IMR-90 (cell line): ENCODE results near the gene CSF1.

Experiments used
- CTCF ChIP-seq: conservative IDR thresholded peaks from 2 replicates; pipeline ENCODE4 v1.5.1; 2012; ENCODE audit warnings: mild to moderate bottlenecking, low read depth, low read length, improper control_type of control experiment
- FOS ChIP-seq: fragments of 150-350 bp; IDR thresholded peaks from 2 replicates; pipeline ENCODE4 v1.6.1; 2016; ENCODE audit warnings: low read depth, low read length
- MXI1 ChIP-seq: IDR thresholded peaks from 2 replicates; pipeline ENCODE4 v1.6.1; 2012; ENCODE audit warnings: low read depth, mild to moderate bottlenecking, low read length, moderate library complexity, borderline replicate concordance
- POLR2A ChIP-seq: IDR thresholded peaks from 2 replicates; pipeline ENCODE4 v1.6.1; 2012; ENCODE audit warnings: mild to moderate bottlenecking, low read depth, low read length
- RAD21 ChIP-seq: IDR thresholded peaks from 2 replicates; pipeline ENCODE4 v1.6.1; 2012; ENCODE audit warnings: low read length, improper control_type of control experiment
- RFX5 ChIP-seq: IDR thresholded peaks from 2 replicates; pipeline ENCODE4 v1.8.0; 2012; ENCODE audit warnings: low read depth, mild to moderate bottlenecking, low read length, moderate library complexity
- SMC3 ChIP-seq: fragments of 150-350 bp; IDR thresholded peaks from 2 replicates; pipeline ENCODE4 v1.6.1; 2016; ENCODE audit warnings: low read depth, mild to moderate bottlenecking, antibody characterized with exemption, low read length, moderate library complexity
- USF2 ChIP-seq: fragments of 150-350 bp; IDR thresholded peaks from 2 replicates; pipeline ENCODE4 v1.6.1; 2017; ENCODE audit warnings: mild to moderate bottlenecking, antibody characterized with exemption, low read length, low read depth

GRCh38 chr1:109931189-109931731, 20.6 kb downstream of the CSF1 start:
- TF ChIP-seq POLR2A (no peak), RFX5 (no peak), MXI1 (no peak), CTCF (no peak), RAD21 (no peak), USF2 (no peak), FOS (no peak), SMC3 (no peak)
